NCI-H1436 treated with DMSO at 0.1 percent for 48 hours (cell line): ENCODE measurements around the gene IFIT1B.

Experiments used
- DNase-seq: peaks from one replicate; lab custom pipeline; 2025; lab: John Stamatoyannopoulos, UW

IFIT1B gene

DNA sequence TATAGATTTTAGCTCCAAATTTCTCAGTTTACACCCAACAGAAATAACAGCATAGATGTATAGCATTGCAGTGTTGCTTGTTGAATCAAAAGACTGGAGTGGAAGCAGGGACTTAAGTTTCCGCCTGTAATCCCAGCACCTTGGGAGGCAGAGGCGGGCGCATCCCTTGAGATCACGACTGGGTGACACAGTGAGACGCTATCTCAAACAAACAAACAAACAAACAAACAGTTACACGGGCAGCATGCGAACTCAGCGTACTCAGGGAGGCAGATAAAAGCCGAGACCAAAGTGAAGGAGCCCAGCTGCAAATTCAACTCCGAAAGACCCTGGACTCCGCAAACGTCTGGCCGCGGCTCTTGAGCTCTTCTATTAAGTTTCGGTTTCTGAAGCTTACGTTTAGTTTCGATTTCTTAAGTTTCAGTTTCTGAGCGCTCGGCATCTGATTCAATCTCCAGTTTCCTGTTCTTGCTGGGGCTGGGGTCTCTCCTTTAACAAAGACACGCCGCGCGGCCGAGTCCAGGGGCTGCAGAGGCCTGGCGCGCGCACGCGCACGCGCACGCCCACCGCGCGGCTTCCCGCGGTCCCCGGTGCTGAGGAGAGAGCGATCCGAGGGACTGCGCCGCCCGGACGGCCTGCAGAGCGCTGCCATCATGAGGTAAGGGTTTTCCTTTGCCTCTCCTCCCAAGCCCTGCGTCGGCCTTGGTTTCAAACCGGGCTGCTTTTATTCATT is 36.5 kb downstream of the IFIT1B start, which contains the start of gene IFIT5:
TSS of gene IFIT5 (plus strand) at position 423 of the 733 bp plus-strand sequence. CDS start at position 654, 231 bp downstream.
- DNase-seq: no peak

GRCh38 chr10:89414879-89415821 is 37.3 kb downstream of the IFIT1B start:
- no peak for DNase-seq

DNA sequence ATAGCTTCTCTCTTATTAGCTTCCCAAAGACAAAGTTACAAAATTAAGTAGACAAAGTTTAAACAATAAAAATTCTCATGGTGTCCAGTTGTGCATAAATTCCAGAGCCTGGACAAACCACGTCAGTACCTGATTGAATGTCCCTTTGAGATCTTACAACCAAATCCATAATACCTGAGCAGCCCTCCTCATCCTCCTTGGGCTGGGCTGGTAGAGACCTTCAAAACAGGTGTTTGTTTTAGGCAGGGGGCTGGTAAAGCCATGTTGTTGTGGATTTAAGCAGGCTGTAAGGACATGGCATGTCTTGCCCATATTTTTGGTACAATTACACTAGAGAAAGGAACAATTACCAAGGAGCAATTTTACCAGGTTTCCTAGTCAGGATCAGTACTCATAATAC is 38.6 kb downstream of the IFIT1B start:
- DNase-seq: no peak

DNA sequence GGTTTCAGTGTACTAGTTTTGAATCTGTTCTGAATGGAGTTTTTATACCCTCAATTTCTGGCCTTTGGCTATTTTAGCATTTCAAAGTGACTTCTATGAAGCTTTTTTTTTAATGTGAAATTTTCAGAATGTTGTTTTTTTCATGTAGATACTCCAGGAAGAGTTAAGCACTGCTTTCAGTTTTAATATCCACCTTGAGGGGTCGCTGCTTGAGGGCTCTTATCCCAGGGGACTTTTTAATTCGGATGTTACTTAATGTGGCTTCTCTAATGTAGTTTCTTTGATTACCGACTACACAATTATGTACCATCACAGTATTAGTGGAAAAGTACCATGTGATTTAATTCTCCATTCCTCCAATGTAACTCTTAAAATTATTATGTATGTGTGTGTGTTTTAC is 41.7 kb downstream of the IFIT1B start:
- no peak for DNase-seq

DNA sequence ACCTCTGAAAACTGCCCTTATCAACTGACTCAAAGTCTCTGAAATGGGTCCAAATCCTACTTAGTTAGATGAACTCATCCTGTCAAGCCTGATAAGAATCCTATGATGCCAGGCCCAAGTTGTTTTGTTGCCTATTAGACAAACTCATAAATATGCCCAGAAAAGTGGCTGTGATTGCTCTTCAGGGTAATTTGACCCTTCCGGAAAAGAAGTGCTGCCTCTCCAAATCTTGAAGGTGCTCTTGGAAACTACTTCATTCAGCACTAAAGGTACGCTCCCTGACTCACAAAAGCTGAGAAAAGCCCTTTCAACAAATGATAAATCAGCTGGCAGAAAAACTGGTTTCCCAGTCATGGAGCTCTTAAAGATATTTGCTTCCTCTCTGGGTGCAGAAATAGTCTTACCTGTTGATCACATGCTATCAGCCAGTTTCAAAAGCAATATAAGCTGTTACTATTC is 43.2 kb downstream of the IFIT1B start:
- DNase-seq: no peak

DNA sequence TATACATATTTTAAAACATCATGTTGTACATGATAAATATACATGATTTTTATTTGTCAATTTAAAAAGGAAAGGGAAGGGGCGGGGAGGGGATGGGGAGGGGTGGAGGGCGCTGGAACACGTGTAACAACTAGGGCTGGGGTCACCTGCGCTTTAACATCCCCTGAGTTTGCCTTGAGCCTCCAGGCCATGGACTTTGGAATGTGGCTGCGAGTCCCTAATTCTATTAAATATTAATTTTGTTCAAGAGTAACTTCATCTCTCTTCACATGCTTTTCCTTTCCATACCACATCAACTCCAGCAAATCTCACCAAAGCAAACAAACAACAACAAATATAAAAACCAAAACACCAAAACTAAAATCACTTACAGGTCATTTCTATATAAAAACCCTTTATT is 47.1 kb downstream of the IFIT1B start:
- no peak for DNase-seq

DNA sequence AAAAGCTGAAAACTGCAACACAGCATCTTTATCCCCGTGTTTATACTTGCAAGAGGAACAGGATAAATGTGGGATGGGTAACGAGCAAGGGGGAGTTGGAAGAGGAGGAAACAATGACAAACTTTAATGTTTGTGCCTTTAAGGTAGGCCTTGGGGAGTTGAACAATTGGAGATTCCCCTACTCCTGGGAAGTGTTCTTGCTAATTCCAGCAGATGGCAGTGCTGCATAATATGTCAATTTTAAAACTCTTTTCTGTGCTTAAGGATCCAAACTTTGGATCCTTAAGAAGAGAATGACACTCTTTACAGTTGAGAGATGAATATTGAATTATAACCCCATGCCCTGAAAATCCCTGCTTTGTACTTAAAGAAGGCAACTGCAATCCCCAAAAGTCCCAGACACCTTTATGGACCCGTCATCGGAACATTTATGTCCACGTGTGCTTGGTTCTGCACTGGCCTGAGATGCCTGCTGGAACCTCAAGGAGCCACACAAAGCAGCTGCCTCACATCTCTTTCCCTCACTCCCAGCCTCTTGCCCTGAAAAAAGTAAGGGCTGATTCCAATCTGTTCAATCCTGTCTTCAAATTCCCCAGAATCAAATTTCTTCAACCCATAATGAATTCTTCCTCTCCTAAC is 48.5 kb downstream of the IFIT1B start:
- no peak for DNase-seq

GRCh38 chr10:89427629-89428028 is 49.8 kb downstream of the IFIT1B start:
- DNase-seq: no peak

- DNase-seq: no peak
These were observed 51.0 kb downstream of the IFIT1B start for GRCh38 chr10:89428877-89429276.

DNA sequence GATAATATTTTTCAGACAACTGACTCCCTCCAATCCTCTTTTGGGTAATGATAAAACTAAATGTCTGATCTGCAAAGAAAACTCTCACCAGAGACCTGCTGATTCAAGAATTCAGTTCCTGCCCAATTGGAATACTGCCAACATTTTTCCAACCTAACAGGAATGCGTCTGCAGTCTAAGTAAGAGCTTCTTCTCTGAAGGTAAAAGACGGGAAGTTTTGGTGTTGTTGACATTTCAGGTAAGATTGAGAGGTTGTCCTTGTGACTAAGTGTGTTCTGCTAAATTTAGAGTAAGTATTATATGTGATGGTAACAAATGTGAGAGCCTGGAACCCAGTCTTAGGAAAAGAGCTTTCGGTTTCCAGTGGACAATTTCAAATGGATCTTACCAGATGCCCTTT is 54.1 kb downstream of the IFIT1B start:
- no peak for DNase-seq
